ENCODE measurements around the gene RCOR3. TPM values are rescaled to one million over a fixed set of nuclear protein-coding genes. Genes with fewer than 3 reads are reported as not detected.
"Not testable (repeated sequence)": the region's sequence is repeated elsewhere in the genome, so short reads cannot be mapped to it uniquely, and the experiment has no call there.

RCOR3 gene
- total RNA-seq, 1 donor from 2014 or later = 36.5 TPM

GRCh38 chr1:211215577-211215976, 43.6 kb upstream of the RCOR3 start:
- H3K36me3 Mint-ChIP-seq (ENCODE audit: low read depth) = no peaks in the 10 kb centered on the region
- no peak for DNase-seq (ENCODE audit: low spot score)
- TF ChIP-seq, protein P1, sequence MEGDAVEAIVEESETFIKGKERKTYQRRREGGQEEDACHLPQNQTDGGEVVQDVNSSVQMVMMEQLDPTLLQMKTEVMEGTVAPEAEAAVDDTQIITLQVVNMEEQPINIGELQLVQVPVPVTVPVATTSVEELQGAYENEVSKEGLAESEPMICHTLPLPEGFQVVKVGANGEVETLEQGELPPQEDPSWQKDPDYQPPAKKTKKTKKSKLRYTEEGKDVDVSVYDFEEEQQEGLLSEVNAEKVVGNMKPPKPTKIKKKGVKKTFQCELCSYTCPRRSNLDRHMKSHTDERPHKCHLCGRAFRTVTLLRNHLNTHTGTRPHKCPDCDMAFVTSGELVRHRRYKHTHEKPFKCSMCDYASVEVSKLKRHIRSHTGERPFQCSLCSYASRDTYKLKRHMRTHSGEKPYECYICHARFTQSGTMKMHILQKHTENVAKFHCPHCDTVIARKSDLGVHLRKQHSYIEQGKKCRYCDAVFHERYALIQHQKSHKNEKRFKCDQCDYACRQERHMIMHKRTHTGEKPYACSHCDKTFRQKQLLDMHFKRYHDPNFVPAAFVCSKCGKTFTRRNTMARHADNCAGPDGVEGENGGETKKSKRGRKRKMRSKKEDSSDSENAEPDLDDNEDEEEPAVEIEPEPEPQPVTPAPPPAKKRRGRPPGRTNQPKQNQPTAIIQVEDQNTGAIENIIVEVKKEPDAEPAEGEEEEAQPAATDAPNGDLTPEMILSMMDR (IDR thresholded peaks at IDR 0.05) = no peak
- H3K27me3 Mint-ChIP-seq (ENCODE audit: low read depth) = peaks cover 9% of the 10 kb centered on the region
- H3K27ac Mint-ChIP-seq (ENCODE audit: unreplicated experiment) = no peak overlapping the region
- no peak overlapping the region for H3K4me3 Mint-ChIP-seq (ENCODE audit: unreplicated experiment)
- peaks cover 2% of the 10 kb centered on the region for H3K9me3 Mint-ChIP-seq (ENCODE audit: low read depth)
- H3K4me1 Mint-ChIP-seq (ENCODE audit: low read depth) = no peaks in the 10 kb centered on the region

- H3K9me3 Mint-ChIP-seq (ENCODE audit: low read depth) = peaks cover 2% of the 10 kb centered on the region
- TF ChIP-seq, protein P1 (IDR thresholded peaks at IDR 0.05) = no peak
- H3K27ac Mint-ChIP-seq (ENCODE audit: unreplicated experiment) = no peak overlapping the region
- H3K4me1 Mint-ChIP-seq (ENCODE audit: low read depth) = no peaks in the 10 kb centered on the region
- H3K36me3 Mint-ChIP-seq (ENCODE audit: low read depth) = no peaks in the 10 kb centered on the region
- DNase-seq (ENCODE audit: low spot score) = no peak
- no peak overlapping the region for H3K4me3 Mint-ChIP-seq (ENCODE audit: unreplicated experiment)
- H3K27me3 Mint-ChIP-seq (ENCODE audit: low read depth) = peaks cover 12% of the 10 kb centered on the region
Observed at GRCh38 chr1:211217392-211217791, 41.8 kb upstream of the RCOR3 start.

- not testable (repeated sequence) for H3K36me3 Mint-ChIP-seq (ENCODE audit: low read depth); DNase-seq (ENCODE audit: low spot score); H3K4me3 Mint-ChIP-seq (ENCODE audit: unreplicated experiment); H3K9me3 Mint-ChIP-seq (ENCODE audit: low read depth); H3K4me1 Mint-ChIP-seq (ENCODE audit: low read depth); H3K27ac Mint-ChIP-seq (ENCODE audit: unreplicated experiment)
- peaks cover 10% of the 10 kb centered on the region for H3K27me3 Mint-ChIP-seq (ENCODE audit: low read depth)
Observed at GRCh38 chr1:211222469-211223234, 36.5 kb upstream of the RCOR3 start.

GRCh38 chr1:211228573-211229364, 30.4 kb upstream of the RCOR3 start:
- H3K27me3 Mint-ChIP-seq (ENCODE audit: low read depth) = not testable (repeated sequence)

GRCh38 chr1:211229365-211229759, 29.8 kb upstream of the RCOR3 start:
- no peak for DNase-seq (ENCODE audit: low spot score)
- H3K27ac Mint-ChIP-seq (ENCODE audit: unreplicated experiment) = no peak overlapping the region
- H3K27me3 Mint-ChIP-seq (ENCODE audit: low read depth) = no peaks in the 10 kb centered on the region
- H3K4me3 Mint-ChIP-seq (ENCODE audit: unreplicated experiment) = no peak overlapping the region
- TF ChIP-seq, protein P1 (IDR thresholded peaks at IDR 0.05) = no peak
- no peaks in the 10 kb centered on the region for H3K9me3 Mint-ChIP-seq (ENCODE audit: low read depth)
- no peaks in the 10 kb centered on the region for H3K36me3 Mint-ChIP-seq (ENCODE audit: low read depth)
- H3K4me1 Mint-ChIP-seq (ENCODE audit: low read depth) = no peaks in the 10 kb centered on the region

More at GRCh38 chr1:211228573-211229364, 30.4 kb upstream of the RCOR3 start:
- not testable (repeated sequence) for H3K27ac Mint-ChIP-seq (ENCODE audit: unreplicated experiment); H3K4me3 Mint-ChIP-seq (ENCODE audit: unreplicated experiment); H3K36me3 Mint-ChIP-seq (ENCODE audit: low read depth); DNase-seq (ENCODE audit: low spot score); H3K9me3 Mint-ChIP-seq (ENCODE audit: low read depth); H3K4me1 Mint-ChIP-seq (ENCODE audit: low read depth)

DNA sequence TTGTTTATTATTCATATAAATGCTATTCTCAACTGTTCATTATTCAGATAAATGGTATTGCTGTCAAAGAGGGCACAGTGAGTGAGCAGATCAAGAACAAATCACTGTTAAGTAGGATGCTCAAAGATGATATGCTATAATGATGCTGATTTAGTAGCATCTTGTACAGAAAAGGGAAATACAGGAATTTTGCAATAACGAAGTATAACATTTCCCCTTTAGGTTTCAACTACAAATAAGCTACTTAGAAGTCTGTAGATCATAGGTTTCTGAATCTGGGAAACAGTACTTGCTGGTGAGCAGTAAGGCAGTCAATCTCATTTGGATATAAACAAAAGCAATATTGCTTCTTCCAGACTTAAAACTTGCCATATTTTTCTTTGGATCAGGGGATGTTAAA, 27.3 kb upstream of the RCOR3 start:
- H3K4me1 Mint-ChIP-seq (ENCODE audit: low read depth) = no peaks in the 10 kb centered on the region
- H3K9me3 Mint-ChIP-seq (ENCODE audit: low read depth) = no peaks in the 10 kb centered on the region
- no peaks in the 10 kb centered on the region for H3K27me3 Mint-ChIP-seq (ENCODE audit: low read depth)
- no peak overlapping the region for H3K27ac Mint-ChIP-seq (ENCODE audit: unreplicated experiment)
- TF ChIP-seq, protein P1 (IDR thresholded peaks at IDR 0.05) = no peak
- no peaks in the 10 kb centered on the region for H3K36me3 Mint-ChIP-seq (ENCODE audit: low read depth)
- no peak for DNase-seq (ENCODE audit: low spot score)
- H3K4me3 Mint-ChIP-seq (ENCODE audit: unreplicated experiment) = no peak overlapping the region

Data from chondrocyte (in vitro differentiated cells).